C4-2B (cell line): ENCODE results near the gene JPT1.

Experiments used
- H3K27ac ChIP-seq: fragments of 450-650 bp; 2 replicates; pipeline ENCODE4 v1.5.1; 2017
- CTCF ChIP-seq: fragments of 450-650 bp; conservative IDR thresholded peaks from 2 replicates; pipeline ENCODE4 v1.5.1; 2017; ENCODE audit warnings: mild to moderate bottlenecking
- ZFX ChIP-seq: fragments of 450-650 bp; IDR thresholded peaks from 2 replicates; pipeline ENCODE4 v1.6.1; 2017

Gene JPT1

GRCh38 chr17:75153780-75154194 lies 525 bp downstream of the JPT1 start:
- peak overlapping the region; percentile 88 for H3K27ac ChIP-seq
- TF ChIP-seq ZFX: no peak
- TF ChIP-seq CTCF: no peak

DNA sequence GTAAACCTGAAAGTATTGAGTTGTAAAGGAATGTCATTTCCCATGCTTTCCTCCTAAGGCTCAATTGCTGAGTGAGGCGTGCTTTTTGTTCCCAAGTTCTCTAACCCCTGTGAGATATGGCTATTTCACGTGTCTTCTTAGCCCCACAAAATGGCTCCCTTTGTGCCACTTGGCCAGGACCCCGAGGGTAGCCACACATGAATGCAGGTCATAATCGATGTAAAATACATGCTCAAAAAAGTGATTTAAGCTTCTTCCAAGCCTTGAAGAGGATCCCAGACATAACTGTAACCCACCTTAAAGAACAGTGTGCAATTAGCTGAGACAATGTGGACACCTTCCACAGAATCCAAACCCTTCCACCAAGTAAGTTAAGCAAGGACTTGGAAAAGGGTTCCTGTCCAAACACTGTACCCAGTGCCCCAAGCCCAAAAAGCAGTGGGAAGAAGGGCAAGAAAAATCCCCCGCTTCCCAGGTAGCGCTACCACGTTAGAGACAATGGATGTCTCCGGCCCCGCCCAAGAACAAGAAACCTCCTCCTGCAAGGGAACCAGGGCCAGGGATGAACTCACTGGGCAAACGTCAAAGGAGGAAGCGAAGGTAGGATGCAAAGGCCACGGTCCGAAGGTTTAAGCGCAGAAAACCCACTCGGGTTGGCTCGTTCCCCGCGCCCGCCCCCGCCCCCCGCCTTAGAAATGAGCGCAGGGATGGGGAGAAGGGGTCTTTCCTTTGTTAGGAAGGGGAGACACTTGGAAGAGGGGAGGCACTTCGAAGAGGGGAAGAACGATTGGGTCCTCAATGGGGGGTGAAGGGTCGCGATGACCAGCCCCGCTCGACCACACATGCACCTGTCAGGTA lies 1.2 kb downstream of the JPT1 start:
- TF ChIP-seq ZFX: no peak
- no peak for TF ChIP-seq CTCF
- peak overlapping the region; percentile 88 for H3K27ac ChIP-seq

GRCh38 chr17:75152523-75152921 lies 1.8 kb downstream of the JPT1 start:
- no peak for TF ChIP-seq CTCF
- no peak for TF ChIP-seq ZFX
- peak overlapping the region; percentile 88; the same call in 1 of the 2 replicates for H3K27ac ChIP-seq

- H3K27ac ChIP-seq: no peak overlapping the region
- no peak for TF ChIP-seq CTCF
- TF ChIP-seq ZFX: no peak
Observed at GRCh38 chr17:75151930-75152329, 2.4 kb downstream of the JPT1 start.

GRCh38 chr17:75147878-75148546 lies 6.3 kb downstream of the JPT1 start:
- no peak for TF ChIP-seq ZFX
- no peak for TF ChIP-seq CTCF
- H3K27ac ChIP-seq: no peak overlapping the region; the same call in 1 of the 2 replicates

GRCh38 chr17:75146592-75146991 lies 7.7 kb downstream of the JPT1 start:
- no peak overlapping the region for H3K27ac ChIP-seq
- TF ChIP-seq ZFX: no peak
- TF ChIP-seq CTCF: no peak

GRCh38 chr17:75144816-75145512 lies 9.3 kb downstream of the JPT1 start:
- no peak overlapping the region for H3K27ac ChIP-seq
- TF ChIP-seq CTCF: no peak
